H1 (cell line): ENCODE data around the gene RPL41. TPM values are rescaled to one million over a fixed set of nuclear protein-coding genes. Genes with fewer than 3 reads are reported as not detected.

Experiments
- CEBPB ChIP-seq: IDR thresholded peaks from 2 replicates; pipeline ENCODE4 v1.6.1; 2012; ENCODE audit warnings: low read depth, low read length
- CHD7 ChIP-seq: fragments of 300-600 bp; sonication (generic); IDR thresholded peaks from 2 replicates; pipeline ENCODE4 v1.7.1; 2012; ENCODE audit warnings: low read length, moderate library complexity, mild to moderate bottlenecking, inconsistent platforms; ENCODE audit not compliant: insufficient replicate concordance
- RNF2 ChIP-seq: fragments of 200-900, 300-1000 bp; sonication (generic); IDR thresholded peaks from 2 replicates; pipeline ENCODE4 v1.7.1; 2016; ENCODE audit warnings: borderline replicate concordance, low read depth, mild to moderate bottlenecking, antibody characterized with exemption, low read length; ENCODE audit not compliant: poor library complexity, severe bottlenecking; ENCODE audit errors: missing control alignments
- SAP30 ChIP-seq: fragments of 300-600 bp; sonication (generic); IDR thresholded peaks from 2 replicates; pipeline ENCODE4 v1.7.1; 2012; ENCODE audit warnings: low read length, moderate library complexity, mild to moderate bottlenecking, inconsistent platforms; ENCODE audit not compliant: insufficient read depth, insufficient replicate concordance
- SP1 ChIP-seq: IDR thresholded peaks from 2 replicates; pipeline ENCODE4 v1.6.1; 2011; ENCODE audit warnings: low read depth, low read length
- SP2 ChIP-seq: IDR thresholded peaks from 2 replicates; pipeline ENCODE4 v1.6.1; 2012; ENCODE audit warnings: mild to moderate bottlenecking, low read length, inconsistent platforms
- SUZ12 ChIP-seq: fragments of 200-600 bp; sonication (generic); IDR thresholded peaks from 2 replicates; pipeline ENCODE4 v1.6.1; 2012; ENCODE audit warnings: mild to moderate bottlenecking, inconsistent platforms, low read length, moderate library complexity, mixed read lengths
- TBP ChIP-seq: IDR thresholded peaks from 2 replicates; pipeline ENCODE4 v1.6.1; 2011; ENCODE audit warnings: low read depth, low read length, improper control_type of control experiment
- polyA plus RNA-seq, 7 experiments: library from polyadenylated mRNA; depleted of rRNA in 3 of 7; stranded (reverse) in 5 of 7; unstranded in 2 of 7; fragments of >200 nt in 5 of 7; fragments of 200-250 nt in 2 of 7; gene quantifications; 1 replicate in 5 of 7; 2 replicates in 1 of 7; 4 replicates in 1 of 7; pipeline versions ENCODE4 v1.2.1 to v1.2.3, GENCODE V29; 2011 to 2013; ENCODE audit warnings: missing spikeins in 2 of 7, mixed read lengths in 2 of 7
- total RNA-seq: library from RNA; stranded (reverse); fragmentation: NEBNext Ultra II Directional; extraction: Animal tissue kit (Norgen Biotek cat#: 25700); gene quantifications from 2 replicates; pipeline ENCODE4 v1.2.1, GENCODE V29; 2021
- TF ChIP-seq, protein P1 (sequence below): IDR thresholded peaks from 2 replicates; pipeline ENCODE4 v1.6.1; 2012; ENCODE audit warnings: inconsistent platforms
- TF ChIP-seq, protein P2 (sequence below): IDR thresholded peaks from 2 replicates; pipeline ENCODE4 v1.6.1; 2012; ENCODE audit warnings: inconsistent platforms

The RPL41 gene
- total and polyA plus RNA-seq, 2 of the 8 experiments (the other 6 are each of a cell fraction or from before 2014, with no cell fraction given): 4,440 to 16,488 TPM

DNA sequence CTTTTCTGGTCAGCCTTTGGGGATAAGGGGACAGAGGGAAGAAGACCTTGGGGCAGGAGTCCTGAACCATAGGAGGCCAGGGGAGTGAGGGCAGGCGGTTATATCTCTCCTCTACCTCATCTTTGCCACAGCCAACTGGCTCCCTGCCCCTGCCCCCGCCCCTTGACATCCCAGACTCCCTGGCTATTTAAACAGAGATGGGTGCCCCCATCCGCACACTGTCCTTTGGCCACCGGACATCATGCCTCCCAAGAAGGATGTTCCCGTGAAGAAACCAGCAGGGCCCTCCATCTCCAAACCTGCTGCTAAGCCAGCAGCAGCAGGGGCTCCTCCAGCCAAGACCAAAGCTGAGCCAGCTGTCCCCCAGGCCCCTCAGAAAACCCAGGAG lies 37.2 kb downstream of the RPL41 start (continued):
- TF ChIP-seq CHD7: no peak
- no peak for TF ChIP-seq SUZ12
- TF ChIP-seq SP2: no peak
- TF ChIP-seq, protein P1, sequence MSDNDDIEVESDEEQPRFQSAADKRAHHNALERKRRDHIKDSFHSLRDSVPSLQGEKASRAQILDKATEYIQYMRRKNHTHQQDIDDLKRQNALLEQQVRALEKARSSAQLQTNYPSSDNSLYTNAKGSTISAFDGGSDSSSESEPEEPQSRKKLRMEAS: no peak
- no peak for TF ChIP-seq SAP30
- TF ChIP-seq RNF2: no peak
- no peak for TF ChIP-seq TBP
- TF ChIP-seq CEBPB: no peak
- TF ChIP-seq SP1: no peak
- TF ChIP-seq, protein P2, sequence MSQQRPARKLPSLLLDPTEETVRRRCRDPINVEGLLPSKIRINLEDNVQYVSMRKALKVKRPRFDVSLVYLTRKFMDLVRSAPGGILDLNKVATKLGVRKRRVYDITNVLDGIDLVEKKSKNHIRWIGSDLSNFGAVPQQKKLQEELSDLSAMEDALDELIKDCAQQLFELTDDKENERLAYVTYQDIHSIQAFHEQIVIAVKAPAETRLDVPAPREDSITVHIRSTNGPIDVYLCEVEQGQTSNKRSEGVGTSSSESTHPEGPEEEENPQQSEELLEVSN: no peak
